ENCODE measurements around the gene PARM1.

The PARM1 gene

DNA sequence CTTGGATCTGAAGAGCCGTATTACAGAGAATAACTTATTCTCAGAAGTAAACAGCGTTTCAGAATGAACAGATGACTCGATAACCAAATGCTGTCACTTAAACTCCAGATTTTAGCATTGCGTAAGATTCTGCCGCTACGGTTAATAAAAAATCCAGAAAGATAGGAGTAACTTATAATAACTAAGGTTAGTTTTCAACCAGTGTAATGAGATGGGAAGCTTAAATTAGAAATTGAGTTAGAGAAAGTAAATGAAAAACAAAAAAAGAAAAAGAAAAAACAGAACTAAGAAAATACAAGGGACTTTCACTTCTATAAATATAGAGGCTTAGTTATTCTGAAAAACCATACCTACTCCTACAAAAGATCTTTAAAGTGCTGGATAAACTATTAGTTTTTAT lies 13.1 kb upstream of the PARM1 start:
- Histone ChIP-seq H3K4me3 (replicated peaks; ENCODE audit: low read depth, low read length) (peak overlapping the region; percentile 5; the same call in 1 of the 2 replicates), H3K27me3 (replicated peaks; ENCODE audit: control insufficient read depth, insufficient read depth, low read length) (no peaks in the 10 kb centered on the region), H3K36me3 (ENCODE audit: control insufficient read depth, insufficient read depth, low read length) (no peaks in the 10 kb centered on the region)
- DNase-seq (ENCODE audit: extremely low read depth, insufficient read length): peak; percentile 49
- TF ChIP-seq, protein P1, sequence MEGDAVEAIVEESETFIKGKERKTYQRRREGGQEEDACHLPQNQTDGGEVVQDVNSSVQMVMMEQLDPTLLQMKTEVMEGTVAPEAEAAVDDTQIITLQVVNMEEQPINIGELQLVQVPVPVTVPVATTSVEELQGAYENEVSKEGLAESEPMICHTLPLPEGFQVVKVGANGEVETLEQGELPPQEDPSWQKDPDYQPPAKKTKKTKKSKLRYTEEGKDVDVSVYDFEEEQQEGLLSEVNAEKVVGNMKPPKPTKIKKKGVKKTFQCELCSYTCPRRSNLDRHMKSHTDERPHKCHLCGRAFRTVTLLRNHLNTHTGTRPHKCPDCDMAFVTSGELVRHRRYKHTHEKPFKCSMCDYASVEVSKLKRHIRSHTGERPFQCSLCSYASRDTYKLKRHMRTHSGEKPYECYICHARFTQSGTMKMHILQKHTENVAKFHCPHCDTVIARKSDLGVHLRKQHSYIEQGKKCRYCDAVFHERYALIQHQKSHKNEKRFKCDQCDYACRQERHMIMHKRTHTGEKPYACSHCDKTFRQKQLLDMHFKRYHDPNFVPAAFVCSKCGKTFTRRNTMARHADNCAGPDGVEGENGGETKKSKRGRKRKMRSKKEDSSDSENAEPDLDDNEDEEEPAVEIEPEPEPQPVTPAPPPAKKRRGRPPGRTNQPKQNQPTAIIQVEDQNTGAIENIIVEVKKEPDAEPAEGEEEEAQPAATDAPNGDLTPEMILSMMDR (IDR thresholded peaks at IDR 0.05; ENCODE audit: insufficient read depth, low read length, poor library complexity, severe bottlenecking): no peak

DNA sequence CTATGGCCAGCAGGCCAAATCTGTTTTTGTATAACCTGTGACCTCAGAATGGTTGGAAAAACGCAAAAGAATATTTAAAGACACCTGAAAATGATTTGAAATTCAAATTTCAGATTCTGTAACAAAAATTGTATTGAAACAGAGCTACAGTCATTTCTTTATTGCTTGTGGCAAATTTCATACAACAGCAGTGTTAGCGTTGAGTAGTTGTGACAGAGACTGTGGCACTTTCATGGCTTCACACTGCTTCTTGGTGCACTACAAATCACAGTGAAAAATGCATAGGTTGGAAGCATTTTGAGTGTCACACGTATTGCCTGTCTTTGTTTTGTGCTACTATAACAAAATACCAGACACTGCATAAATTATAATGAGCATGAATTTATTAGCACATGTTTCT lies 12.2 kb upstream of the PARM1 start:
- no peaks in the 10 kb centered on the region for H3K36me3 ChIP-seq (ENCODE audit: control insufficient read depth, insufficient read depth, low read length)
- TF ChIP-seq, protein P1 (IDR thresholded peaks at IDR 0.05; ENCODE audit: insufficient read depth, low read length, poor library complexity, severe bottlenecking): no peak
- DNase-seq (ENCODE audit: extremely low read depth, insufficient read length): no peak
- H3K27me3 ChIP-seq (replicated peaks; ENCODE audit: control insufficient read depth, insufficient read depth, low read length): no peaks in the 10 kb centered on the region
- no peak overlapping the region for H3K4me3 ChIP-seq (replicated peaks; ENCODE audit: low read depth, low read length)

DNA sequence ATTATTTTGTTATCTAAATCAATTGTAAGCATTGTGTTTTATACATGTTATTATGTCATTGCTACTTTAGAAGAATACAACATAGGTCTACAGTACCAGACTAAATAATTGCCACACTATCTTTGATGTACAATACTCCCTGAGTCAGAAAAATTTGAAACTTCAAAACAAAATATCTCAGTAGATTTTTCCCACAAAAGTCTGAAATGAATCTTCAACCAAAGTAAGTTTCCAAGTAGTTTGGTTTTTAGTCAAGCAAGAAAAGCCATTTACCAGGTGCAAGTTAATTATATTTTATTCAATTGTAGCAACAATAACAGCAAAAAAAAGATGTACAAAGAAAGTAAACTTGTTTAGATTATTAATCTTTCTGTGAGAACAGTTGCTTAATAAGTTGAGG lies 11.4 kb upstream of the PARM1 start:
- DNase-seq (ENCODE audit: extremely low read depth, insufficient read length): no peak
- H3K36me3 ChIP-seq (ENCODE audit: control insufficient read depth, insufficient read depth, low read length): no peaks in the 10 kb centered on the region
- no peaks in the 10 kb centered on the region for H3K27me3 ChIP-seq (replicated peaks; ENCODE audit: control insufficient read depth, insufficient read depth, low read length)
- TF ChIP-seq, protein P1 (IDR thresholded peaks at IDR 0.05; ENCODE audit: insufficient read depth, low read length, poor library complexity, severe bottlenecking): no peak
- no peak overlapping the region for H3K4me3 ChIP-seq (replicated peaks; ENCODE audit: low read depth, low read length)

DNA sequence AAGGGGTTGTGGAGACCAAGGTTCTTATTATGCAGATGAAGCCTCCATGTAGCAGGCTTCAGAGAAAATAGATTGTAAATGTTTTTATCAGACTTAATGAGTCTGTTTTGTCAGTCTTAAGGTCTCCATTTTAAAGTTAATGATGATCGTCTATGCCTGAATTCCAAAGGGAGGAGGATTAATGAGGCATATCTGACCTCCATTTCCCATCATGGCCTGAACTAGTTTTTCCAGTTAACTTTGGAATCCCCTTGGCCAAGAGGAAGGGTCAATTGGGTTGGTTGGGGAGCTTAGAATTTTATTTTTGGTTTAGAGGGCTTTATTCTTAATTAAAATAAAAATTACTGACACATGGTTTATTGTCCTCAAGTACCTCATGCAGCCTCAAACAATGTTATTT lies 6.9 kb upstream of the PARM1 start:
- TF ChIP-seq, protein P1 (IDR thresholded peaks at IDR 0.05; ENCODE audit: insufficient read depth, low read length, poor library complexity, severe bottlenecking): no peak
- Histone ChIP-seq H3K27me3 (replicated peaks; ENCODE audit: control insufficient read depth, insufficient read depth, low read length) (no peaks in the 10 kb centered on the region), H3K4me3 (replicated peaks; ENCODE audit: low read depth, low read length) (no peak overlapping the region), H3K36me3 (ENCODE audit: control insufficient read depth, insufficient read depth, low read length) (no peaks in the 10 kb centered on the region)
- no peak for DNase-seq (ENCODE audit: extremely low read depth, insufficient read length)

DNA sequence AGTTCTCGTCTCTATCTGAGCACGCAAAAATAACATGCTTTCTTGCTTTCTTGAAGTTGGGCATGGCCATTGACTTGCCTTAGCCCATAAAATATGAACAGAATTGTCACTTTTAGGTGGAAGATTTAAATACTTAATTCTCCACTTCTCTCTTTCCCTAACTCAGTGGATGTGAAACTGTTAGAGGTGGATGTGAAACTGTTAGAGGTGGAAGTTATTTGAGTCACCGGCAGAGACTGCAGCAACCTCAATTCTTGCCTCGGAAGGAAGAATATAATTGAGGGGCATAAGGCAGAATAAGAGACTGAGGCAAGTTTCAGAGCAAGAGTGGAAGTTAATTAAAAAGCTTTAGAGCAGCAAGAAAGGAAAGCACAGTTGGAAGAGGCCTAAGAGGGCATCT lies 2.8 kb upstream of the PARM1 start:
- DNase-seq (ENCODE audit: extremely low read depth, insufficient read length): peak; percentile 57
- TF ChIP-seq, protein P1 (IDR thresholded peaks at IDR 0.05; ENCODE audit: insufficient read depth, low read length, poor library complexity, severe bottlenecking): no peak
- Histone ChIP-seq H3K36me3 (ENCODE audit: control insufficient read depth, insufficient read depth, low read length) (no peaks in the 10 kb centered on the region), H3K27me3 (replicated peaks; ENCODE audit: control insufficient read depth, insufficient read depth, low read length) (no peaks in the 10 kb centered on the region), H3K4me3 (replicated peaks; ENCODE audit: low read depth, low read length) (no peak overlapping the region)

DNA sequence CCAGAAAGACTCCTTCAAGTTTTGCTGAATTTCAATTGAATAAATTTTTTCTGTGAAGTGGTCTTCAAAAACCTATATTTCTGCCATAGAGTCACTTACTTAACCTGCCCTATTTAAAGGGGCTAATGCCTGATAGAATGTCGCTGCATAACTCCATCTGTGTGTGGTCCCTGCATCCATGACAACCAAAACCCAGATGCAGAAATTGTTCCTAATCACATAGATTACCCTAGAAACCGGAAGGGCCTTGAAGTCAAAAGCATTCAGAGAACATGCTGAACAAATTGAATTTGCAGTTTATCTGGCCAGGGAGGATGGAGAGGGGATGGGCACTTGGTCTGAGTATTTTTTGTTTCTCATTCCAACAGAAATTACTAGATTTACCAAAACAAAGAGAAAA lies 1.5 kb upstream of the PARM1 start:
- Histone ChIP-seq H3K4me3 (replicated peaks; ENCODE audit: low read depth, low read length) (no peak overlapping the region), H3K36me3 (ENCODE audit: control insufficient read depth, insufficient read depth, low read length) (no peaks in the 10 kb centered on the region), H3K27me3 (replicated peaks; ENCODE audit: control insufficient read depth, insufficient read depth, low read length) (no peaks in the 10 kb centered on the region)
- TF ChIP-seq, protein P1 (IDR thresholded peaks at IDR 0.05; ENCODE audit: insufficient read depth, low read length, poor library complexity, severe bottlenecking): no peak
- DNase-seq (ENCODE audit: extremely low read depth, insufficient read length): no peak
